MM.1S (cell line): ENCODE data around the gene TNIP3.
A peak's percentile ranks its signal among the peaks of the same experiment; 100 is the strongest.

Source experiments
- DNase-seq: peaks from one replicate; pipeline ENCODE4 v3.0.0-alpha.2; 2015
- H2AFZ ChIP-seq: fragments of 300-600 bp; sonication (generic); 2 replicates; pipeline ENCODE4 v1.6.0; 2016; ENCODE audit warnings: antibody characterized with exemption, low read length
- H3F3A ChIP-seq: fragments of 300-600 bp; sonication (generic); 2 replicates; pipeline ENCODE4 v1.6.1; 2016; ENCODE audit warnings: mild to moderate bottlenecking, antibody characterized with exemption, low read length, moderate library complexity, mixed read lengths; ENCODE audit not compliant: insufficient read depth
- H3K27ac ChIP-seq: fragments of 300-600 bp; sonication (generic); 2 replicates; pipeline ENCODE4 v1.5.1; 2016; ENCODE audit warnings: mild to moderate bottlenecking, low read length
- H3K27me3 ChIP-seq: fragments of 300-600 bp; sonication (generic); replicated peaks from 2 replicates; pipeline ENCODE4 v1.6.0; 2016; ENCODE audit warnings: low read length; ENCODE audit not compliant: insufficient read depth
- H3K36me3 ChIP-seq: fragments of 300-600 bp; sonication (generic); replicated peaks from 2 replicates; pipeline ENCODE4 v1.6.1; 2016; ENCODE audit warnings: mild to moderate bottlenecking, low read length, mixed read lengths; ENCODE audit not compliant: insufficient read depth
- H3K4me1 ChIP-seq: fragments of 300-600 bp; sonication (generic); 2 replicates; pipeline ENCODE4 v1.6.1; 2016; ENCODE audit warnings: low read length, mixed read lengths
- H3K4me2 ChIP-seq: fragments of 300-600 bp; sonication (generic); 2 replicates; pipeline ENCODE4 v1.6.0; 2016; ENCODE audit warnings: low read depth, low read length
- H3K4me3 ChIP-seq: fragments of 300-600 bp; sonication (generic); 2 replicates; pipeline ENCODE4 v1.5.1; 2016; ENCODE audit warnings: low read length, mixed read lengths
- H3K79me2 ChIP-seq: fragments of 300-600 bp; sonication (generic); 2 replicates; pipeline ENCODE4 v1.6.1; 2016; ENCODE audit warnings: mixed run types, low read length, mixed read lengths
- H3K9ac ChIP-seq: fragments of 300-600 bp; sonication (generic); 2 replicates; pipeline ENCODE4 v1.6.1; 2016; ENCODE audit warnings: low read length, mixed read lengths
- H3K9me2 ChIP-seq: fragments of 300-600 bp; sonication (generic); replicated peaks from 2 replicates; pipeline ENCODE4 v1.6.1; 2016; ENCODE audit warnings: mild to moderate bottlenecking, low read length, mixed read lengths; ENCODE audit not compliant: insufficient read depth
- H3K9me3 ChIP-seq: fragments of 300-600 bp; sonication (generic); replicated peaks from 2 replicates; pipeline ENCODE4 v1.6.1; 2016; ENCODE audit warnings: mild to moderate bottlenecking, low read length, mixed read lengths; ENCODE audit not compliant: insufficient read depth
- H4K20me1 ChIP-seq: fragments of 300-600 bp; sonication (generic); 2 replicates; pipeline ENCODE4 v1.6.1; 2016; ENCODE audit warnings: mild to moderate bottlenecking, low read length, moderate library complexity, mixed read lengths; ENCODE audit not compliant: insufficient read depth
- EZH2 ChIP-seq: fragments of 300-600 bp; sonication (generic); optimal IDR thresholded peaks from 2 replicates; pipeline ENCODE3; 2017; ENCODE audit warnings: low read depth, mild to moderate bottlenecking, antibody characterized with exemption, low read length, mixed read lengths
- EZH2phosphoT487 ChIP-seq: fragments of 300-600 bp; sonication (generic); IDR thresholded peaks from 2 replicates; pipeline ENCODE4 v1.6.1; 2018; ENCODE audit warnings: antibody characterized with exemption, low read length
- TF ChIP-seq, protein P1 (sequence below): fragments of 300-600 bp; sonication (generic); IDR thresholded peaks from 2 replicates; pipeline ENCODE4 v1.5.1; 2016; ENCODE audit warnings: antibody characterized with exemption, low read length, mixed read lengths

The TNIP3 gene

DNA sequence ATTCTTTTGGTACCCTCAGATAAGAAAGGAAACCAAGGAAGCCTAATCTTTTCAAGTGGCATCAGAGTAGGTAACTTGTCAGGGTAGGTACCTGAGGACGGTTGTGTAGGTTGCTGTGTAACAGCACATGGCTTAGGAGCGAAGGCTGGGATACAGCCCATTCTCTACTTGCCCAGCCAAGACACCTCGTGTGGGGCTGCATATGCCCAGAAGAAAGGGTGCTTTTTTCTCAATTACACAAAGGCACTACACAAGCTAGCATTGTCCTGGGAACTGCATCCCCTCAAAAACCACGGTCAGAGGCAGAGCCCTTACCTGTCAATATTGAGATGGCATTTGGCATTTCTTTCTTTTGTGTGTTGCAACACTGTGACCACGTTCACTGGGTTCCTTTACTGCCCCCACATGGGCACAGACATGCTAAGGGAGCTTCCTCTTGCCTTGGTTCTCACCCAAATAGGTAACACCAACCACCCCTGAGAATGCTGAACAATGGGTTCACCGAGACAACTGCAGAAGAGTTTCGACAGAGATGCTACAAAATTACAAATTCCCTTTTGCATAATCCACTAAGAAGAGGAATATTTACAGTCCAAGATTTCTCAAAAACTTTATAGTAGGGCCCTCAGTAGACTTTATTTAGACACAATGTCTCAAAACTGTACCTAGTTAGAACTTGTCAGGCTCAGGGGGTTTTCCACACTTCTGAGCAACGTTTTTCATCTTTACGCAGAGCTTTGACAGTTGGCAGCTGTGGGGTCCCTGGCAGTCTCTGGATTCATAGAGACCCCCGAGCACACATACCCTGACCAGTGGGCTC is 35.8 kb upstream of the TNIP3 start:
- Histone ChIP-seq H4K20me1 (no peaks in the 10 kb centered on the region), H3K36me3 (no peaks in the 10 kb centered on the region), H3K79me2 (no peaks in the 10 kb centered on the region), H3K4me2 (no peak overlapping the region; the same call in 1 of the 2 replicates), H3K9me2 (no peaks in the 10 kb centered on the region), H3K27me3 (no peaks in the 10 kb centered on the region), H3K9ac (no peak overlapping the region), H3K27ac (no peak overlapping the region), H3F3A (no peaks in the 10 kb centered on the region), H3K9me3 (no peaks in the 10 kb centered on the region), H3K4me3 (no peak overlapping the region), H2AFZ (no peak overlapping the region), H3K4me1 (no peaks in the 10 kb centered on the region; the same call in 1 of the 2 replicates)
- no peak for DNase-seq
- TF ChIP-seq EZH2phosphoT487 = no peak
- TF ChIP-seq, protein P1, sequence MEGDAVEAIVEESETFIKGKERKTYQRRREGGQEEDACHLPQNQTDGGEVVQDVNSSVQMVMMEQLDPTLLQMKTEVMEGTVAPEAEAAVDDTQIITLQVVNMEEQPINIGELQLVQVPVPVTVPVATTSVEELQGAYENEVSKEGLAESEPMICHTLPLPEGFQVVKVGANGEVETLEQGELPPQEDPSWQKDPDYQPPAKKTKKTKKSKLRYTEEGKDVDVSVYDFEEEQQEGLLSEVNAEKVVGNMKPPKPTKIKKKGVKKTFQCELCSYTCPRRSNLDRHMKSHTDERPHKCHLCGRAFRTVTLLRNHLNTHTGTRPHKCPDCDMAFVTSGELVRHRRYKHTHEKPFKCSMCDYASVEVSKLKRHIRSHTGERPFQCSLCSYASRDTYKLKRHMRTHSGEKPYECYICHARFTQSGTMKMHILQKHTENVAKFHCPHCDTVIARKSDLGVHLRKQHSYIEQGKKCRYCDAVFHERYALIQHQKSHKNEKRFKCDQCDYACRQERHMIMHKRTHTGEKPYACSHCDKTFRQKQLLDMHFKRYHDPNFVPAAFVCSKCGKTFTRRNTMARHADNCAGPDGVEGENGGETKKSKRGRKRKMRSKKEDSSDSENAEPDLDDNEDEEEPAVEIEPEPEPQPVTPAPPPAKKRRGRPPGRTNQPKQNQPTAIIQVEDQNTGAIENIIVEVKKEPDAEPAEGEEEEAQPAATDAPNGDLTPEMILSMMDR = peak; percentile 27
- no peak for TF ChIP-seq EZH2

DNA sequence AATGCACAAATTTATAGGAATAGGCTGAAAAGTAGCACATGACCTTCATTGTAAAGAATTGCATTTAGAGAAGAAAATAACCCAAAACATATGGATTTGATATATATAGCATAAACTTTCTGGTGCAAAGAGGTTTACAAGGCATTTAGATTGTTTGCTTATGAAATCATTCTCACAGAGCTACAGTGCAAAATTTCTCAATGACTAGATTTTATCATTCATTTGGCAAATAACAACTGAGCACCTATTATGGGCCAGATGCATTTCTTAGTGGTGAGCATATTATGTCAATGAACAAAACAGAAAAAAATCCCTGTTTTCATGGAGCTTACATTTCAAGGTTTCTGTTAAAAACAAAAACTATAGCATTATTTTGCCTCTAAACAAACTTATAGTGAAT is 34.1 kb upstream of the TNIP3 start:
- Histone ChIP-seq H3K4me2 (no peak overlapping the region), H3K4me1 (no peaks in the 10 kb centered on the region; the same call in 1 of the 2 replicates), H3K9me3 (no peaks in the 10 kb centered on the region)

DNA sequence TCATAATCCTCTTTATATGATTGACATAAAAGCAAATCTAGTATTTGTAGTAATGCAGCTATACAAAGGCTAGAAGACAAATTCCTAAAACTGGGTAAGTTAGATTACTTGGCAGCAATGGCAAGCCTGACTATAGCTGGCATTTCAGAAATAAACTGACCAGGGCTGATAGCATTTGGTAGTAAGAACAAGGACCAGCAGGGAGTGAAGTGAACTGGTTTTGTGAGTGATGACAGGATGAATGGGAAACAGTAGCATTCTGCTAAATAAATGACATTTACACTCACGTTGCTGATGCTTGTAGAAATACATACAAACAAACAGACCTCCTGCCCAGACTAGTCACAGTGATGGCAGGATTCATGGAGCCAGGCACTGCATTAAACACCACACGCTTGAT is 31.5 kb upstream of the TNIP3 start:
- TF ChIP-seq EZH2phosphoT487 = no peak
- TF ChIP-seq, protein P1 = no peak
- TF ChIP-seq EZH2 = no peak
- no peaks in the 10 kb centered on the region for H3K9me2 ChIP-seq
- H3K27me3 ChIP-seq = no peaks in the 10 kb centered on the region
- no peak overlapping the region for H3K27ac ChIP-seq
- H3F3A ChIP-seq = no peaks in the 10 kb centered on the region
- H3K4me3 ChIP-seq = no peak overlapping the region
- H3K4me1 ChIP-seq = peaks cover 11% of the 10 kb centered on the region; the same call in 1 of the 2 replicates
- no peak overlapping the region for H2AFZ ChIP-seq
- H3K36me3 ChIP-seq = no peaks in the 10 kb centered on the region
- no peaks in the 10 kb centered on the region for H4K20me1 ChIP-seq
- no peaks in the 10 kb centered on the region for H3K9me3 ChIP-seq
- no peak for DNase-seq
- no peak overlapping the region for H3K4me2 ChIP-seq
- H3K9ac ChIP-seq = no peak overlapping the region
- H3K79me2 ChIP-seq = no peaks in the 10 kb centered on the region

More for the DNA sequence above, 34.1 kb upstream of the TNIP3 start:
- Histone ChIP-seq H3K9ac (no peak overlapping the region), H3K36me3 (no peaks in the 10 kb centered on the region), H3K27me3 (no peaks in the 10 kb centered on the region), H4K20me1 (no peaks in the 10 kb centered on the region), H3K79me2 (no peaks in the 10 kb centered on the region), H3K27ac (no peak overlapping the region), H3K9me2 (no peaks in the 10 kb centered on the region), H2AFZ (no peak overlapping the region), H3K4me3 (no peak overlapping the region), H3F3A (no peaks in the 10 kb centered on the region)
- no peak for DNase-seq
- TF ChIP-seq, protein P1 = no peak
- TF ChIP-seq EZH2phosphoT487 (no peak), EZH2 (no peak)
